Neural cell (in vitro differentiated cells): ENCODE measurements around the gene LRRC39. TPM values are rescaled to one million over a fixed set of nuclear protein-coding genes. Genes with fewer than 3 reads are reported as not detected.

Experiments used
- H2AFZ ChIP-seq: fragments of 200-600, 300-800 bp; sonication (generic), shearing (Covaris generic); 2 replicates; pipeline ENCODE4 v1.6.0; 2014; ENCODE audit warnings: low read depth, mild to moderate bottlenecking, antibody characterized with exemption, low read length, moderate library complexity
- H3F3A ChIP-seq: fragments of 200-600 bp; shearing (Covaris generic); 2 replicates; pipeline ENCODE4 v1.6.1; 2016; ENCODE audit warnings: mild to moderate bottlenecking, moderate library complexity, mixed read lengths, antibody characterized with exemption, low read length; ENCODE audit not compliant: insufficient read depth, poor library complexity, severe bottlenecking
- H3K27ac ChIP-seq: fragments of 200-600, 300-800 bp; sonication (generic), shearing (Covaris generic); 2 replicates; pipeline ENCODE4 v1.5.1; 2014; ENCODE audit warnings: mild to moderate bottlenecking, low read length, moderate library complexity
- H3K27me3 ChIP-seq: fragments of 300-800, 200-600 bp; sonication (generic), shearing (Covaris generic); 2 replicates; pipeline ENCODE4 v1.6.0; 2014; ENCODE audit warnings: mild to moderate bottlenecking, low read depth, low read length, moderate library complexity; ENCODE audit not compliant: insufficient read depth
- H3K36me3 ChIP-seq: fragments of 300-800, 200-600 bp; sonication (generic), shearing (Covaris generic); 2 replicates; pipeline ENCODE4 v1.5.1; 2014; ENCODE audit warnings: mild to moderate bottlenecking, antibody characterized with exemption, low read length, moderate library complexity; ENCODE audit not compliant: insufficient read depth
- H3K4me2 ChIP-seq: fragments of 300-800, 200-600 bp; sonication (generic), shearing (Covaris generic); 2 replicates; pipeline ENCODE4 v1.6.0; 2014; ENCODE audit warnings: mild to moderate bottlenecking, low read length
- H3K4me3 ChIP-seq: fragments of 300-800, 200-600 bp; sonication (generic), shearing (Covaris generic); 2 replicates; pipeline ENCODE4 v1.5.1; 2014; ENCODE audit warnings: mild to moderate bottlenecking, low read length, moderate library complexity
- H3K79me2 ChIP-seq: fragments of 200-600 bp; shearing (Covaris generic); replicated peaks from 2 replicates; pipeline ENCODE4 v1.6.0; 2014; ENCODE audit warnings: mild to moderate bottlenecking, low read length, moderate library complexity; ENCODE audit not compliant: insufficient read depth
- H3K9ac ChIP-seq: fragments of 300-800, 200-600 bp; sonication (generic), shearing (Covaris generic); 2 replicates; pipeline ENCODE4 v1.6.1; 2016; ENCODE audit warnings: mild to moderate bottlenecking, low read length, mixed read lengths
- H3K9me2 ChIP-seq: fragments of 200-600 bp; shearing (Covaris generic); 2 replicates; pipeline ENCODE4 v1.6.1; 2016; ENCODE audit warnings: mild to moderate bottlenecking, low read length, mixed read lengths; ENCODE audit not compliant: insufficient read depth
- H3K9me3 ChIP-seq: fragments of 200-600, 300-800 bp; sonication (generic), shearing (Covaris generic); 2 replicates; pipeline ENCODE4 v1.6.1; 2016; ENCODE audit warnings: mild to moderate bottlenecking, mixed run types, low read length, moderate library complexity, mixed read lengths
- H4K20me1 ChIP-seq: fragments of 200-600 bp; shearing (Covaris generic); 2 replicates; pipeline ENCODE4 v1.6.1; 2016; ENCODE audit warnings: mild to moderate bottlenecking, mixed run types; ENCODE audit not compliant: insufficient read depth
- CTCF ChIP-seq: fragments of 450-650 bp; IDR thresholded peaks from 2 replicates; pipeline ENCODE4 v1.5.1; 2014; ENCODE audit warnings: antibody characterized with exemption, mild to moderate bottlenecking, moderate library complexity; ENCODE audit not compliant: poor library complexity, severe bottlenecking
- EP300 ChIP-seq: fragments of 450-650 bp; conservative IDR thresholded peaks from 2 replicates; pipeline ENCODE4 v1.6.1; 2014; ENCODE audit warnings: antibody characterized with exemption, mild to moderate bottlenecking, moderate library complexity; ENCODE audit not compliant: poor library complexity, severe bottlenecking
- EZH2 ChIP-seq: fragments of 200-600, 300-800 bp; shearing (Covaris generic), sonication (generic); IDR thresholded peaks from 2 replicates; pipeline ENCODE4 v1.6.1; 2014; ENCODE audit warnings: antibody characterized with exemption, low read length, borderline replicate concordance, mild to moderate bottlenecking; ENCODE audit not compliant: insufficient read depth, poor library complexity, severe bottlenecking
- MXI1 ChIP-seq: fragments of 450-650 bp; conservative IDR thresholded peaks from 2 replicates; pipeline ENCODE4 v1.6.1; 2014; ENCODE audit warnings: antibody characterized with exemption, mild to moderate bottlenecking; ENCODE audit not compliant: poor library complexity, severe bottlenecking
- POLR2AphosphoS5 ChIP-seq: IDR thresholded peaks from 2 replicates; pipeline ENCODE4 v1.6.1; 2012
- RAD21 ChIP-seq: fragments of 450-650 bp; conservative IDR thresholded peaks from 2 replicates; pipeline ENCODE4 v1.6.1; 2014; ENCODE audit warnings: antibody characterized with exemption, mild to moderate bottlenecking, moderate library complexity
- REST ChIP-seq: IDR thresholded peaks from 2 replicates; pipeline ENCODE4 v1.6.1; 2012; ENCODE audit warnings: borderline replicate concordance
- SMC3 ChIP-seq: fragments of 450-650 bp; conservative IDR thresholded peaks from 2 replicates; pipeline ENCODE4 v1.6.1; 2014; ENCODE audit warnings: antibody characterized with exemption, mild to moderate bottlenecking, moderate library complexity; ENCODE audit not compliant: poor library complexity
- TAF1 ChIP-seq: IDR thresholded peaks from 2 replicates; pipeline ENCODE4 v1.6.1; 2012; ENCODE audit warnings: low read depth
- polyA plus RNA-seq: library from polyadenylated mRNA; depleted of rRNA; stranded (reverse); fragments of >200 nt; gene quantifications from 2 replicates; pipeline ENCODE4 v1.2.3, GENCODE V29; 2014

The LRRC39 gene
- polyA plus RNA-seq, 1 donor from 2014 or later: 8.0 TPM

- H3K79me2 ChIP-seq: no peaks in the 10 kb centered on the region
- no peak overlapping the region for H3K4me3 ChIP-seq
- H3K9me2 ChIP-seq: no peaks in the 10 kb centered on the region
- peaks cover 8% of the 10 kb centered on the region for H3K36me3 ChIP-seq
- no peaks in the 10 kb centered on the region for H4K20me1 ChIP-seq
- TF ChIP-seq EP300 (no peak), MXI1 (no peak), RAD21 (no peak), POLR2AphosphoS5 (no peak), REST (no peak), TAF1 (no peak), CTCF (no peak), EZH2 (no peak), SMC3 (no peak)
- H3K27ac ChIP-seq: no peak overlapping the region
- H2AFZ ChIP-seq: no peak overlapping the region
- no peak overlapping the region for H3K9ac ChIP-seq
- H3K4me2 ChIP-seq: no peak overlapping the region
- no peaks in the 10 kb centered on the region for H3K27me3 ChIP-seq
- no peaks in the 10 kb centered on the region for H3K9me3 ChIP-seq
- H3F3A ChIP-seq: no peaks in the 10 kb centered on the region
Measured at GRCh38 chr1:100198596-100198995, 20.5 kb upstream of the LRRC39 start.

GRCh38 chr1:100188617-100189016 lies 10.6 kb upstream of the LRRC39 start:
- no peaks in the 10 kb centered on the region for H3K9me2 ChIP-seq
- no peaks in the 10 kb centered on the region for H3K36me3 ChIP-seq
- H2AFZ ChIP-seq: no peak overlapping the region
- H3K4me2 ChIP-seq: no peak overlapping the region
- H3K4me3 ChIP-seq: no peak overlapping the region
- no peaks in the 10 kb centered on the region for H3F3A ChIP-seq
- no peaks in the 10 kb centered on the region for H4K20me1 ChIP-seq
- TF ChIP-seq EZH2 (no peak), SMC3 (no peak), POLR2AphosphoS5 (no peak), CTCF (no peak), REST (no peak), RAD21 (no peak), TAF1 (no peak)
- H3K9ac ChIP-seq: no peak overlapping the region
- no peaks in the 10 kb centered on the region for H3K79me2 ChIP-seq
- no peaks in the 10 kb centered on the region for H3K27me3 ChIP-seq
- H3K27ac ChIP-seq: no peak overlapping the region
- H3K9me3 ChIP-seq: no peaks in the 10 kb centered on the region
